ENCODE results near the gene MRO. TPM values are rescaled to one million over a fixed set of nuclear protein-coding genes. Genes with fewer than 3 reads are reported as not detected.
"Not testable (repeated sequence)": the region's sequence is repeated elsewhere in the genome, so short reads cannot be mapped to it uniquely, and the experiment has no call there.

MRO gene
- polyA plus RNA-seq, 1 donor from 2014 or later: not detected

DNA sequence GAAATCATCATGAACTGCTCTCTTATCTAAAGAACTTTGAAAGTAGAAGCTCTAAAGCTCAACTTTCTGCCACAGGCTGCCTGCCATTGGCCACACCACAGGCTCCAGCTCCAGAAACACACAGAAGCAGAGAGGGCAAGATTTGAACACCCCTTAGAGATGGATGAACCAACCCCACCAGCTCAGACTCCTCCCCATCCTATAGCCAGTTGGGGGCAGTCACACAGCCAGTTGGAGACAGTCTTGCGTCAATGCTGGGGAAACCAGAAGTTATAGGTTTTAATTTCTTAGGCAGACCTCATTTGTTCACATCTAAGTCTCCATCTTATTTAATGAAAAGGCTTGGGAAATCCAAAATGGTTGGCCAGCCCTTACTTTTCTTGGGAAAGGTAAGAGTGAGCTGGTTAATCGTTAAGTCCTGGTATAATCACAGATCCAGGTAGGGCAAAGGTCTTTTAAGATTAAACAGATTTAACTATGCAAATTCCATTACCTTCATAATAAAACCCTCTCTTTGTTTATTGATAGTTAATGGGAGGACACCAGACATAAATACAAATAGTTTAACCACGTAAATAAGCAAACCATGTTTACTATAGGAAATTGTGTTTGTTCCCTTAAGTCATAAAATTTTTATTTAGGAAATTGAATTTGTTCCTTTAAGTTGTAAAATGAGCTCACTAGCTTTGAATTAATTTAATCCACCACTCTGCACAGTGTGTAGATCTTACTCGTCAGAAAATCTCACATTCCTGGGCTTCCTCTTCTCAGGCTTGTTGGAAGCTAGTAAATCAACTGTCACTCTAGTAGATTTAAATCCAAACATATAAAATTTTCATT, 28.0 kb downstream of the MRO start:
- H3K4me3 Mint-ChIP-seq: peak overlapping the region in 1 of 4 donors; percentile 21
- no peaks in the 10 kb centered on the region for H3K9me3 Mint-ChIP-seq
- no peaks in the 10 kb centered on the region for H3K36me3 Mint-ChIP-seq
- H3K27me3 Mint-ChIP-seq: peaks cover 13% of the 10 kb centered on the region
- no peak overlapping the region for H3K27ac Mint-ChIP-seq
- H3K4me1 Mint-ChIP-seq: no peaks in the 10 kb centered on the region

DNA sequence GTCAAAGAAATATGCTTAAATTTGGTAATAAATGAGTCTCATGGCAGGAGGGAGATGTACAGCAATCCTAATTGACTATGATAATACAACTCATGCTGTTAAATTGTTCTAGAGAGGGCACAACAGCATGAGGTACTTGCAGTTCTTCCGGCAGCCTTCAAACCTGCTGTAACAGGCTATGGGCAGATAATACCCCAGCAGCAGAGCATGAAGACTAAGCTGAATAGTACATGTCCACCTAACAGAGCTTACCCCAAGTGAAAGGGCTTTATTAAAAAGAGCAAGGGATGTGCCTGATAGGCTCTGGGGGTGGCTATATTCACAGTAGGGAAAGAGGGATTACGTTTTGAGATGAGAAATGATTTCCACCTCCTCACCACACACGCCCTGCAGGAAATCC, 28.9 kb downstream of the MRO start:
- Mint-ChIP-seq H3K4me3 (no peak overlapping the region), H3K27ac (no peak overlapping the region), H3K9me3 (no peaks in the 10 kb centered on the region), H3K27me3 (peaks cover 7% of the 10 kb centered on the region), H3K4me1 (no peaks in the 10 kb centered on the region), H3K36me3 (no peaks in the 10 kb centered on the region)

DNA sequence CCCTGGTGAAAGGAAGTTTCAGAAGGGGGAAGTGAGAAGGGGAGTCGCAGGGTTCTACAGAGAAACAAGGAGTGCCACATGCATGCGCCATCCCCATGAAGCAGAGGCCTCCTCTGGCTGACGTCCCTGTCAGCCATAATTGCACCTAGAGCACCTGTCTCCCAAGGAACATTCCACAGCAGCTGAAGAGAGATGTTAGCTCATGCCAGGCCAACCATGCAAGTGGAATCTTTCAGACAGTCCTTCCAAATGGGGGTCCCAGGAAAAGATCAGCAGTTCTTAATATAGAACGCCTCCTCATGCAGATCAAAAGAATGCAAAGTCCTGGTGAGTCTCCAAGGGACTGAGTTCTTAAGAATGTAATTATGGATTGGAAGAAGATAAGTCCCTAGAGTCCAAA, 29.6 kb downstream of the MRO start:
- H3K27me3 Mint-ChIP-seq: peaks cover 7% of the 10 kb centered on the region
- no peaks in the 10 kb centered on the region for H3K36me3 Mint-ChIP-seq
- H3K4me1 Mint-ChIP-seq: no peaks in the 10 kb centered on the region
- no peak overlapping the region for H3K4me3 Mint-ChIP-seq
- peak overlapping the region in 1 of 3 donors; percentile 48 for H3K27ac Mint-ChIP-seq
- no peaks in the 10 kb centered on the region for H3K9me3 Mint-ChIP-seq

DNA sequence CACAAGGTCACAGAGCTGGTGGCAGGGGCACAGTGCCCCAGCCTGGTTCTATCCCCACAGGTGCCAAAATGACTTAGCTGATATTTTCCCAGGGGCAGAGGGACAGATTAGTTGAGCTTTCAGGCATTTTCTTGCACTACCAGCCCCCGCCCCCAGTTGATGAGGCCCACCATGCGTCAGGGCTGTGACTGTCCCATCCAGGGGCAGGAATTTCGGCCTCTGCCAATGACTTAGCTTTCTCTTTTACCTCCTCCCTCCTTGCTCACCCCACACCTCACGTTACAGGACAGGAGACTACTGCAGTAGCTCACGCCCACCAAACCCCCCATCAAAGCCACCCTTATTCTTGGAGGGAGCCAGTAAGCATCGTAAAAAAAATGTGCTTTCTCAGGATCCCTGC, 31.5 kb downstream of the MRO start:
- no peak overlapping the region for H3K27ac Mint-ChIP-seq

DNA sequence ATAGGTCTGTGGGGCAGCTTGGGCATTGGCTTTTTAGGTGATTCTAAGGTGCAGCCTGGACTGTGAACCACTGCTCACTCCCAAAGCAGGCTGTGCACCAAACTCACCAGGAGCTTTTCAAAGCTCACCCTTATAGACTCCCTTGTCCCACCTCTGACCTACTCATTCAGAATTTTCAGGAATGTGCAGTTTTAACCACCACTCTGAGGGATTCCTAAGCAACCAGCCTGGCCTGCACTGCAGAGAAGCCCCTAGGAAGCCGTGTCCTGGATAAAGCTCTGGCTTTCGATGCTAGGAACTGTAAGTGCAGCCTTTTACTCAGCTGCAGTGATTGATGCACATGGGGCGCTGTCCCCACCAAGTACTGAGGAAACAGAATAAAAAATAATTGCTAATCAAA, 33.0 kb downstream of the MRO start:
- Mint-ChIP-seq H3K4me3 (no peak overlapping the region), H3K4me1 (no peaks in the 10 kb centered on the region), H3K27ac (no peak overlapping the region), H3K9me3 (no peaks in the 10 kb centered on the region), H3K36me3 (no peaks in the 10 kb centered on the region), H3K27me3 (no peaks in the 10 kb centered on the region)

More for the DNA sequence above, 31.5 kb downstream of the MRO start:
- Mint-ChIP-seq H3K36me3 (no peaks in the 10 kb centered on the region), H3K4me1 (no peaks in the 10 kb centered on the region), H3K27me3 (peaks cover 1% of the 10 kb centered on the region), H3K9me3 (no peaks in the 10 kb centered on the region), H3K4me3 (no peak overlapping the region)

DNA sequence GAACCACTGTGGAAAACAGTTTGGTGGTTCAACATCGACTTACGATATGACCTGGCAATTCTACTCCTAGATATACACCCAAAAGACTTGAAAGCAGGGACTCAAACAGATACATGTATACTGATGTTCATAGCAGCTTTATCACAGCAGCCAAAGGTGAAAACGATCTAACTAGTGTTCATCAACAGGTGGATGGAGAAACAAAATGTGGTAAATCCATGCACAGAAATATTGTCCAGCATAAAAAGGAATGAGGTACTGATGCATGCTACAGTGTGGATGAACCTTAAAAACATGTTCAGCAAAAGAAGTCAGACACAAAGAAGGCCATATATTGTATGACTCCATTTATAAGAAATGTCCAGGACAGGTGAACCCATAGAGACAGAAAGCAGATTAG, 36.3 kb downstream of the MRO start:
- Mint-ChIP-seq H3K9me3 (no peaks in the 10 kb centered on the region), H3K4me1 (no peaks in the 10 kb centered on the region), H3K27me3 (peaks cover 3% of the 10 kb centered on the region), H3K27ac (no peak overlapping the region), H3K36me3 (peaks cover 3% of the 10 kb centered on the region), H3K4me3 (no peak overlapping the region)

DNA sequence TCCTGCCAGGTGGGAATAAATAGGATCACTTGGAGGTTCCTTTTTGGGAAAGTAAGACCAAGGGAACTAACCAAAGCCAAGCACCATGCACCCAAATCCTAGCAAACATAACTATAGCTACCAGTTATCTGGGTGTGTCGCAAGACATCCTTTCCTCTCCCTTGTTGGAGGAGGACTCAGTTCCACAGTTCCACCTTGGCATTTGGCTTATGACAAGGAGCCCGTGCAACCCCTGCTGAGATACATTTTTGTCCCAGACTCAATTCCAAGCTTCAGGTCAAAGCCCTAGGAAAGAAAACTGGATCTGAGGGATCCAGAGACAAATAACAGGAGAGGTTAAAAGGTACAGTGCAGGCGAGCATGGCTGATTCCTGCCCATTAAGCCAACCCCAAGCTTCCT, 40.8 kb downstream of the MRO start:
- not testable (repeated sequence) for H3K27me3 Mint-ChIP-seq, H3K27ac Mint-ChIP-seq, H3K4me1 Mint-ChIP-seq, H3K9me3 Mint-ChIP-seq, H3K4me3 Mint-ChIP-seq, H3K36me3 Mint-ChIP-seq

DNA sequence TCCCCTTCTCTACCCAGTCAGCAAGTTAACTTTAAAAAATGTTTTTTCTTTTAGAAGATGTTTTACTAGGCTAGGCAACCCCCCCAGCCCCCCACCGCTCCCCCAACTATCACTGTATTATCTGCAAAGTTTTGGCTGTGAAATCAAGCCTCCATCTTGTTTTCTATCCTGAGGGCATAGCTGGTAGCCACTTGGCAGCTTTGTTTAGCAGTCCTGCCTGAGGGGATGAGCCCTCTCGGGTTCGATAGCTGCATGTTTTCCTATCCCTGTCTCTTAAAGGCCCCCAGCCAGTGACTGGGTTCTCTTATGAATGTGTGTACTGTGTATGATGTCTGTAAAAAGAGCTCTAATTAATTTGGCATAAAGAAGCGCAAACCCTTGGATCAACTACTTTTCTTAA, 43.4 kb downstream of the MRO start:
- peaks cover 3% of the 10 kb centered on the region for H3K36me3 Mint-ChIP-seq
- peak overlapping the region in 1 of 3 donors; percentile 4 for H3K27ac Mint-ChIP-seq
- peaks cover 7% of the 10 kb centered on the region for H3K27me3 Mint-ChIP-seq

DNA sequence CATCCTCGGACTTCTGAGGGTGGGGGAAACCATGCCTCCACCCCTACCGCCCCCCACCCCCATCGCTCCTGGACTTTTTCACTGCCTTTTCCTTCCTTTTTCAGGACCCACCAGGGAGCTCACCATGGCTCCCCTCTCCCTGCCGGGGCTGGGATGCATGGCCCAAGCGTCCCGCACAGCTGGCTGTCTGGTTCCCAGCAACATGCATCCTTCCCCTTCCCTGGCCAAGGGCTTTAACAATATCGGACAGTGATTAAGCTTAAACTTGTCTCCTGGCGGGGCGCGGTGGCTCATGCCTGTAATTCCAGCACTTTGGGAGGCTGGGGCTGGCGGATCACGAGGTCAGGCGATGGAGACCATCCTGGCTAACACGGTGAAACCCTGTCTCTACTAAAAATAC, 44.1 kb downstream of the MRO start:
- peaks cover 5 to 8% (median 7%) of the 10 kb centered on the region in 3 donors for H3K9me3 Mint-ChIP-seq
- H3K4me1 Mint-ChIP-seq: no peaks in the 10 kb centered on the region
- H3K36me3 Mint-ChIP-seq: peaks cover 3% of the 10 kb centered on the region
- no peak overlapping the region for H3K4me3 Mint-ChIP-seq
- H3K27me3 Mint-ChIP-seq: peaks cover 7% of the 10 kb centered on the region
- H3K27ac Mint-ChIP-seq: no peak overlapping the region

More for the DNA sequence above, 43.4 kb downstream of the MRO start:
- H3K4me1 Mint-ChIP-seq: no peaks in the 10 kb centered on the region
- no peak overlapping the region for H3K4me3 Mint-ChIP-seq
- peaks cover 3 to 6% (median 4%) of the 10 kb centered on the region in 3 donors for H3K9me3 Mint-ChIP-seq

DNA sequence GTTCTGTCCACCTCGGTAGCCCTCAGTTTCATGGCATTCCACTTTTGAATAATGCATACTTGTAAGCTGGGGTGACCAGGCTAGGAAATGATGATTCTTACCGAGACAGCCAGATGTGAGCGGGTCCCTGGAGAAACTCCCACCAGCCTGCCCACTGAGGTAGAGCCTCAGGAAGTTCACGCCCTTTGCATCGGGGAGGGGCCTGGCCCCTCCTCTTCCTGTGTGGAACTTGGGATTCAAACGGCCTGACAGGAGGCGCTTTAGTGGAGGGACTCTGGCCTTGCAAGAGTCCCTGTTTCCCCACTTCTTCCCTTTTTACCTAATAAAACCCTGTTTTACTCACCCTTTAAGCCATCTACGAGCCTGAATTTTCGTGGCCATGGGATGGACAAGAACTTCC, 44.6 kb downstream of the MRO start:
- Mint-ChIP-seq H3K4me1 (no peaks in the 10 kb centered on the region), H3K4me3 (no peak overlapping the region), H3K27ac (peak overlapping the region in 1 of 3 donors; percentile 7), H3K9me3 (peaks cover 10 to 14% (median 10%) of the 10 kb centered on the region in 3 donors), H3K36me3 (peaks cover 3% of the 10 kb centered on the region), H3K27me3 (peaks cover 5% of the 10 kb centered on the region)

DNA sequence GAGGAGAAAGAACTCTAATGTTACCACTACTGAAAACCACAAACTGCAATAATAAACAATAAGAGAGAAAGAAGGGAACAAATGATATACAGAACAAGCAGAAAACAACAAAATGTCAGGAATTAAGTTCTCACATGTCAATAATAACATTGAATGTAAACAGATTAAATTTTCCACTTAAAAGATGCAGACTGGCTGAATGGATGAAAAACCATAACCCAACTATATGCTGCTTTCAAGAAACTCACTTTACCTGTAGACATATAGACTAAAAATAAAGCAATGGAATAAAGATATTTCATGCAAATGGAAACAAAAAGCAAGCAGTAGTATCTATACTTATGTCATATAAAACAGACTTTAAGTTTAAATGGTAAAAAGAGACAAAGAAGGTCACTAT, 50.4 kb downstream of the MRO start:
- Mint-ChIP-seq H3K36me3 (peaks cover 5% of the 10 kb centered on the region), H3K9me3 (peaks cover 17 to 45% (median 30%) of the 10 kb centered on the region in 3 donors)

DNA sequence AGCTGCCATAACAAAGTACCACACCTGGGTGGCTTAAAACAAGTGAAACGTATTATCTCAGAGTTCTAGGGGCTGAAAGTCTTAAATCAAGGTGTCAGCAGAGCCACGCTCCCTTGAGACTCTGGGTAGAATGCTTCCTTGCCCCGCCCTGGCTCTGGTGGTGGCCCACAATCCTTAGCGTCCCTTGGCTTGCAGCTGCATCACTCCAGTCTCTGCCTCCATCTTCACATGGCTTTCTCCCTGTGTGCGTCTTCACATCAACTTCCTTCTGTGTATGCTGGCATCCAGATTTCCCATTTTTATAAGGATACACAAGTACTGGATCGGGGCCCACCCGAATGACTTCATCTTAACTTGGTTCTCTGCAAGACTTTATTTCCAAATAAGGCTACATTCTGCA, 62.5 kb downstream of the MRO start:
- peaks cover 0 to 5% (median 1%) of the 10 kb centered on the region in 3 donors for H3K9me3 Mint-ChIP-seq
- H3K27ac Mint-ChIP-seq: no peak overlapping the region
- H3K27me3 Mint-ChIP-seq: peaks cover 14% of the 10 kb centered on the region
- no peaks in the 10 kb centered on the region for H3K4me1 Mint-ChIP-seq
- no peak overlapping the region for H3K4me3 Mint-ChIP-seq
- H3K36me3 Mint-ChIP-seq: no peaks in the 10 kb centered on the region

More for the DNA sequence above, 50.4 kb downstream of the MRO start:
- no peak overlapping the region for H3K4me3 Mint-ChIP-seq
- no peaks in the 10 kb centered on the region for H3K4me1 Mint-ChIP-seq
- H3K27ac Mint-ChIP-seq: no peak overlapping the region
- peaks cover 8% of the 10 kb centered on the region for H3K27me3 Mint-ChIP-seq

DNA sequence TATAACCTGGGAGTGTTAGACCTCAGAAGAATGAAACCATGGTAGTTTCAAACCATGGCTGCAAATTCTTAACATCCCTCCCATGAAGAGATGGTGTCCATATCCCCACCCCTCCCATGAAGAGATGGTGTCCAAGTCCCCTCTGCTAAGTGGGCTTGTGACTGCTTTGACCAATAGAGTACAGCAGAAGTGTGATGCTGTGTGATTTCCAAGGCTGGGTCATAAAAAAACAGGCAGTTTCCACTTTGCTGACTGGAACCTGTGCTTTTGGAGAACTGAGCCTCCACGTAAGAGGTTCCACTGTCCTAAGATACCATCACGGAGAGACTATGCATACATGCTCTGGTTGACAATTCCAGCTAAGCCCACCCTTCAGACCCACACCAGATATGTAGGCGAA, 65.5 kb downstream of the MRO start:
- Mint-ChIP-seq H3K4me3 (no peak overlapping the region), H3K9me3 (peaks cover 0 to 5% (median 1%) of the 10 kb centered on the region in 3 donors), H3K36me3 (no peaks in the 10 kb centered on the region), H3K4me1 (no peaks in the 10 kb centered on the region), H3K27me3 (peaks cover 22% of the 10 kb centered on the region), H3K27ac (no peak overlapping the region)

DNA sequence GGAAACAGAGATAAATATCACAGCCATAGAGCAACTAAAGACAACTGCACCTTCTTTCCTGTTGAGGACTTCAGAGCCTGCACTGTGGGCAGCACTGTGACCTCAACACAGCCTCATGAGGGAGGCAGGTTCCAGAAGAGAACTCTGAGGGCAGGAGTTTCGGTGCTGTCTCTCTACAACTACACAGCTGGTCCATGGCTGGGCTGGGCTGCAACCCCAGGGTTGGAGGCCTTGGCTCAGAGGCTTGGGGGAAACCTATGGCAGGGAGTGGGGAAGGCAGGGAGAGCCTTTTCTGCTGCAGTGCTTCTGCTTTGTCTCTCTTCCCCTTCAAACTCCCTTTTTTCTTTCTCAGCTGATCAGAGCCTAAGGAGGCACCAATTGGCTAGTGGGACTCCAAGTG, 66.5 kb downstream of the MRO start:
- H3K4me1 Mint-ChIP-seq: no peaks in the 10 kb centered on the region

DNA sequence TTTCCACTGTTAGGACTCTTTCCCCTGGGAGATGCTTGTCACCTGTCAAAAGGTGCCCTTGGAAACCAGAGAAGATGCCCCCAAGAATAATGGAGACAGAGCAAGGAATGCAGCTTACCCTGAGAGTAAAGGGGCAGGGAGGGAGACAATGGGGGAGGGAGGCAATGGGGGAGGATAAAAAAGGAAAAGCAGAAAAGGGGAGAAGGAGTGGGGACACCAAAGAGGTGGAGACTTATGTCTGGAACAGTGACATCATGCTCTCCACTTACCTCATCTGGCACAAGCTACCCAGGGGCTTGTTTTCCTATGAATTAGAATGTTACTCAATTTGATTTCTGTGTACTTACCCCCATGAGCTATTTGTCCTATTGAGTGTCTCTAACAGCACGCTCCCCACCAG, 67.9 kb downstream of the MRO start:
- Mint-ChIP-seq H3K36me3 (no peaks in the 10 kb centered on the region), H3K4me3 (no peak overlapping the region), H3K27ac (no peak overlapping the region), H3K4me1 (peaks cover 0 to 2% (median 0%) of the 10 kb centered on the region in 3 donors), H3K9me3 (peaks cover 0 to 2% (median 0%) of the 10 kb centered on the region in 3 donors), H3K27me3 (peaks cover 19% of the 10 kb centered on the region)

More for the DNA sequence above, 66.5 kb downstream of the MRO start:
- Mint-ChIP-seq H3K27me3 (peaks cover 22% of the 10 kb centered on the region), H3K4me3 (no peak overlapping the region), H3K36me3 (no peaks in the 10 kb centered on the region), H3K27ac (no peak overlapping the region), H3K9me3 (peaks cover 0 to 5% (median 1%) of the 10 kb centered on the region in 3 donors)

DNA sequence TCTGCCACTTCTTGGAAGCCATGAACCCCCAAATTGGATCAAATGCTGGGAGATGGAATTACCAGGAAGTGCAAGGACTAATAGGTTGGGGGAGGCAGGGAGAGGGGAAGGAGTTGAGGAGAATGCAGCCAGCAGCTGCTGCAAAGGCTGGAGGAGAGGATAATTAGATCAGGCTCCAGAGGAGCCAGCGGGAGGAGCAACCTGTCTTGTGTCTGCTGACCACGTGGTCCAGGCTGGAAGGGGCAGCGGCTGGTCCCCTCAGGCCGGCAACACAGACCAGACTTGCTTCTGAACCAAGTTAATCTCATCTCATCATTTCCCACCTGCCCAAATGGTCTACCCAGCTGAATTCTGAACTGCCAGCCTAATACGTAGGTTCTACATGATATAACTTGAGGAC, 68.3 kb downstream of the MRO start:
- H3K4me3 Mint-ChIP-seq: no peak overlapping the region
- H3K9me3 Mint-ChIP-seq: peaks cover 0 to 2% (median 0%) of the 10 kb centered on the region in 3 donors
- H3K27ac Mint-ChIP-seq: no peak overlapping the region
- no peaks in the 10 kb centered on the region for H3K36me3 Mint-ChIP-seq
- peaks cover 0 to 2% (median 0%) of the 10 kb centered on the region in 3 donors for H3K4me1 Mint-ChIP-seq
- H3K27me3 Mint-ChIP-seq: peaks cover 19% of the 10 kb centered on the region
